H1 (cell line): ENCODE data around the gene ARHGAP22. TPM values are rescaled to one million over a fixed set of nuclear protein-coding genes. Genes with fewer than 3 reads are reported as not detected.

Source experiments
- CHD7 ChIP-seq: fragments of 300-600 bp; sonication (generic); IDR thresholded peaks from 2 replicates; pipeline ENCODE4 v1.7.1; 2012; ENCODE audit warnings: low read length, moderate library complexity, mild to moderate bottlenecking, inconsistent platforms; ENCODE audit not compliant: insufficient replicate concordance
- polyA plus RNA-seq, 7 experiments: library from polyadenylated mRNA; depleted of rRNA in 3 of 7; stranded (reverse) in 5 of 7; unstranded in 2 of 7; fragments of >200 nt in 5 of 7; fragments of 200-250 nt in 2 of 7; gene quantifications; 1 replicate in 5 of 7; 2 replicates in 1 of 7; 4 replicates in 1 of 7; pipeline versions ENCODE4 v1.2.1 to v1.2.3, GENCODE V29; 2011 to 2013; ENCODE audit warnings: missing spikeins in 2 of 7, mixed read lengths in 2 of 7
- total RNA-seq: library from RNA; stranded (reverse); fragmentation: NEBNext Ultra II Directional; extraction: Animal tissue kit (Norgen Biotek cat#: 25700); gene quantifications from 2 replicates; pipeline ENCODE4 v1.2.1, GENCODE V29; 2021

Gene ARHGAP22
- total and polyA plus RNA-seq, 2 of the 8 experiments (the other 6 are each of a cell fraction or from before 2014, with no cell fraction given), result 3.6 to 11.2 TPM

DNA sequence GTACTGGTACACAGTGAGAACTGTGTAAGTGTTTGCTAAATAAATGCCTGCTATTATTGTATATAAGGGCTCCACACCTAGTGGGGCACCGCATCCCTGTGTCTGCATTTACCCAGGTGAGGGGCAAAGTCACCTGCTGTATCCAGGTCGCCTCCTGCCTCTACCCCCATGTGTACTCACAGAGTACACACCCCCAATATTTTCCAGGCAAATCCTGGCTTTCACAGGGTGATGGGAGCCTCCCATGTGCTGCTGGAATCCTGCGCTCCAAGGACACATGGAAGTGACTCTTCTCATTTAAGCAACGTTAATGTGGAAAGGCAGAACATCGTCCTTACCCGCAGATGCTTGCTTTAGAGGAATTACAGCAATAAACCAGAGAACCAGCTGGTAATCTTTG is 48.2 kb downstream of the ARHGAP22 start (continued):
- no peak for TF ChIP-seq CHD7
